GM21360 (cell line): ENCODE results near the gene DUSP23.

ENCODE experiments used
- ATAC-seq: cut with Tn5 transposase; IDR thresholded peaks from one replicate; pipeline ENCODE4 v1.9.1; 2021; ENCODE audit warnings: mild to moderate bottlenecking, moderate library complexity; ENCODE audit not compliant: unreplicated experiment

The DUSP23 gene

DNA sequence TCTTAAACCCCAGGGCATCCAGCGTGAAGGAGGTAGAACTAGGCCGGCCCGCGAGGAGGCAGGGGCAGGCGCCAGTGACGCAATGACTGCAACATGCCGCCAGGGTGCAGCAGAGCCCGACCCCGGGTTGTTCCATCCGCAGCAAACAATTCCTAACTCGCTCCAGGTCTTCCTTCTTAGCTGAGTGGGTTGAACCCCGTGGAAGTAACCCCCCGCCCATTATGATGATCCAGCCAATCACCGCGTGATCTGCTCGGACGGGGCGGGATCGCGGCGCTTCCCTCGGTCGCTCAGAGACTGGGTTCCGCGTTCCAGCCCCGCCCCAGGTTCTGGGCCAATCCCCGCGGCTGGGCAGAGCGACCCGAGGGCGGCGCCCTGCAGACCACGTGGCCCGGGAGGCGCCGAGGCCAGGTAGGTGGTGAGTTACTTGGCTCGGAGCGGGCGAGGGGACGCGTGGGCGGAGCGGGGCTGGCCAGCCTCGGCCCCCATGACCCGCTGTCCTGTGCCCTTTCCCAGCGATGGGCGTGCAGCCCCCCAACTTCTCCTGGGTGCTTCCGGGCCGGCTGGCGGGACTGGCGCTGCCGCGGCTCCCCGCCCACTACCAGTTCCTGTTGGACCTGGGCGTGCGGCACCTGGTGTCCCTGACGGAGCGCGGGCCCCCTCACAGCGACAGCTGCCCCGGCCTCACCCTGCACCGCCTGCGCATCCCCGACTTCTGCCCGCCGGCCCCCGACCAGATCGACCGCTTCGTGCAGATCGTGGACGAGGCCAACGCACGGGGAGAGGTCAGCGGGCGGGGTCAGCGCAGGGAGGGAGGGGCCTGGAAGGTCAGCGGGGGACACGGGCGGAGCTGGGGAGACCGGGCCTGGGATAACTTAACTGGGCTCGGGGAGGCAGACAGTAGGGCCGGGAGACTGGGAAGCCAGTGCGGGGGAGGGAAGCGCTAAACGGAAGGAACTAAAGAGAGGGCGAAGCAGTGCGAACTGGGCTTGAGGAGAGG, at the start of gene DUSP23:
Gene DUSP23, plus strand, starts transcription at position 380 of the 1,000 bp plus-strand sequence. Its CDS starts 139 bp downstream, at position 519.
- peak; percentile 98 for ATAC-seq

DNA sequence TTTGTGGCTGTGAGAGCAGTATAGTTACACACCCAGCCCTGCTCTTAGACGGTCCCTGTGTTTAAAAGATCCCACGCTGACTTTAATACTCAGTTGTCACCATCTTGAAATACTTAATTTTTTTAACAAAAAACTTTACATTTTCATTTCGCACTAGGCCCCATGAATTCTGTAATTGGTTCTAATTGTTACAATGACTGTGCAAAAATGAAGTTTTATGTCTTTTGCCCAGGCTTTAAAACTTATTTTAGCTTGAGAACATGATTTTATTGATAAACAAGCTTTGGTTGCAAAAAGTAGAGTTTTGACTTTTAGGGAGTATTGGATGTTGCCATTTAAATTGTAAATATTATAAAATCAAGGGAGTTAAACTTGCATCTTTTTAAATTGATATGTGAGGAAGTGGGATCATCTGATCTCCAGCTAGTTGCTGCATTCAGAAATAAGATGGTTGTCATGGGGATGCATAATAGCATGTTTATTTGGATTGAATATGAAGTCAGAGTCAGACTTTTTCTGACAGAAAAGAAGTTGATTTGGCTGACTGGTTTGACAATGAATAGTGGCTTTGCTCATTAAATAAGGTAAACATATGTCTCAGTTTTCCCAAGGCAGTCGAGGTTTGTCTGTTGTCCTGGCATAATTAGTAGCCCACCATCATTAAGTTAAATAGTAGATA, 43.4 kb upstream of the DUSP23 start:
- ATAC-seq = no peak

DNA sequence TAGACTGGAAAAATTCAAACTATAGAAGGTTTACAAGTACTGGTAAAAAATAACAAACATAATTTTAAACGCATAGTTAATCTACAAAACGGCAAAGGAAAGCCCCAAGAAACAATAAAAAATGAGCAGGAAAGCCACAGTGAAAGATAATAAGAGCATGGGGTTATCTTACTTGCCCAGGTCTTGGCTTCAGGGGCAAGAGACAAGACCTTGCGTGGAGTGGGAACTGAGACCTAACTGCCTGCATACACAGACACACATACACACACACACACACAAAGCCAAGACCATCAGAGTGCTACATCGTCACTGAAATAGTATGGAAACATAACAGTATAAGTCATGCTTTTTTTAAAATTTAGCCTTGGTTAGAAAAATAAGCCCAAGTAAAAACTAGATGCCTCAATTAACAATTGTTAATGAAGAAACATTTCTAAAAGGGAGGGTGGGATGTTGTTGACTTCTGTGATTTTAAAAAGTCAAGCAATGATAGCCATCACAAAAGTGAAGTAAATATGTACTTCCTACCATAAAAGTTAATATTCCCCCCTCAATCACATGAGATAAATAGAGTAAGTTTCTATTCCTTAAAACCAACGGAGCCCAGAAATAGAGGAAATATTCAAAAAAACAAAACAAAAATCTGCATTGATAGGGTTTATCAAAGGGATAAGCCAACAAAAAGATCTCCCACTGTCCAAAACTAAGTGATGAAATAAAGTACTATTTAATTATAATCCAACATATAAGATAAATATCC, 36.9 kb upstream of the DUSP23 start:
- no peak for ATAC-seq

DNA sequence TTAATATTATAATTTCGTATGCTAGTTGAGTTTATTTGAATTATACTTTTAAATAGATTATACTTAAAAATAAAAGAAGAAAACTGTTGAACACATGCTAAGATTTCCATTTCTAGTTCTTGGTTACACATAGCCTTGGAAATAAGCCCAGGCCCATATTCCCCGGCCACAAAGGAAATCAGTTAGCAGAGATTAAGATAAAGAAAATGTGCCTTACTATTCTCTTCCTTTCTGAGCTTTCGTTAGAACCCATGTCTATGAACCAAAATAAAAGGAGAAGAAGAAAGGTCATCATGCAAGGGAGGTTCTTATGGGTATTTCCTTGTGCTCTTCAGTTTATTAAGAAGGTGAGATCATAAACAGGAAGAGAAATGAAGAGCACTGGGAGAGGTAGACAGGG, 34.1 kb upstream of the DUSP23 start:
- no peak for ATAC-seq

DNA sequence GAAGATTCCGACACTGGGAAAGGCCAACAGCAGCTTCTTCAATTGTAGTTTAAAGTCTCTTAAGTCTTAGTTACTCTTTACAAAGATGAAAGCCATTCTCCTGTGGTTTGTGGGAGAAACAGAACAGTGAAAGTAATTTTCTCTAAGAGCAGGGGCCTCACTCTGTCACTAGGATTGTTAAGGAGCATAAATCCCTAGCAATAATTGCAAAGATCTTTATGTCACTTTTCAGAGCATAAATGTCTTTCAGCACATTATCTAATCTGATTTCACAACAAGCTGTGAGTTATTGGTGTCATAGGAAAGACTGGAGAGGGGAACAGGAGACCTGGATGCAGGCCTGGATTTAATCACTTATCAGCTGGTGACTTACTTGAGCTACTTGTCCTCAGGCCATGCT, 32.4 kb upstream of the DUSP23 start:
- no peak for ATAC-seq

DNA sequence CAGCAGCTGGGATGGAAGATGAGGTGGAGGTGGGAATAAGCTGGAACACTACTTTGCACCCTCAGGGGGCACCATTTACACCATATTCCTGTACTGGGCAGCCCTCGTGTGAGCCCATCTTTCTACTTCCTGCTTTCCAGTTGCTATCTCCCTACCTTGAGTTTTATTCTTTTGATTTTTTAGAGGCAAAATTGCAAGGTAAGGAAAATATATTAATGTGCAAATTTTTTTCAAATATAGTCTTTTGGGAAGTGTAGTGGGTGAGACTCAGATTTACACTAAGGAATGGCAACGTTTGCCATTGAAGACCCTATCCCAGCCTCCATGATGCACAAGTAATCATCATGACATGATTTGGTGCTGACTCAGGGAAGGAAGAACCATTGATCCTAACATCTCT, 31.1 kb upstream of the DUSP23 start:
- no peak for ATAC-seq

DNA sequence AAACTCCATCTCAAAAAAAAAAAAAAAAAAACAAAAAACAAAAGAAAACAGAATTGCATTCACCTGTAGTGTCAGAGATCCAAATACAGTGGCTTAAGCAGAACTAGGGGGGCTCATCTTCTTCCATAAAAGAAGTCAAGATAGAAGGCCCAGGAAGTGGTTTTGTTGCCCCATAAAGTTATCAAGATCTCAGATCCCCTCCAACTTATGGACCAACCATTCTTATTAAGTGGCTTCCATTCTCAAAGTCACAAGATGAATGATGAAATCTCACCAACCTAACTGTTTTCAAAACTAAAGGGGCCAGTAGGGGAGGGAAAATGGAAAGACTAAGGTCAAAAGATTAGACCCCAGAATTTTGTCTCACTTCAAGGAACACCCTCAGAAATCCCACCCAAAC, 30.1 kb upstream of the DUSP23 start:
- ATAC-seq = no peak

DNA sequence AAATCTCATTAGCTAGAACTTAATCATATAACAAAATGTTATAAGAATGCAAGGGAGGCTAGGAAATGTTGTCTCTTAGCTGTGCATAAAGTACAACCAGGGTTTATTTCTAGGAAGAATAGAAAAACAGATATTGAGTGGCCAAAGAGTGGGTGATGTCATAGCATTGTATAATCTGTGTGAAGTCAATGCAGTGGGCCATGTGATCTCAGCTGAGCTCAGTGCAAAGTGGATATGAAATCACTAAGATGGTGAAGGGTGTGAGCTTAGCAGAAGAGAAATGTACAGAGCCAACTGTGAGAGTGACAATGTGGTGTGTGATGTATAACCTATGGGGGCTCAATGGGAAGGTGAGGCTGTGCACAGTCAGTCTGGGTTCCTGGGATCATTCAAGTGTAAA, 29.7 kb upstream of the DUSP23 start:
- no peak for ATAC-seq

DNA sequence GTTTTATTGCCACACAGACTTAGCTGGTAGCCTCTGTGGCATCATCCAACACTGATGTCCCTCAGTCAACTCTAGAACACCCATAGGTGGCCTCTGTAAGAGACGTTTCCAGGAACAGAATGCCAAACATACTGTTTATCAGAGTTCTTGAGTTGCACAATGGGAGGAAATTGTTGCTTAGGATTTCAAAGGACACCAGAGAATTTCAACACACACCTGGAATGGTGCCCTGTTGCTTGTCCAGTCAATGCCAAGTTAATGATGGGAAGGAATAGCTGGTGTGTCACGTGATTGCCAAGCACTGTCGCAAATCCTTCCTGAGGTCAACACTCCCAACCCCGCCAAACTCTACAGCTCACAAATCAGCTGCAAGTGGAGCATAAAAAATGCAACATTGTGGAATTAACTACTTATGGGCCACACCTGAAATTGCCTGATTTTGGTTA, 28.6 kb upstream of the DUSP23 start:
- no peak for ATAC-seq

DNA sequence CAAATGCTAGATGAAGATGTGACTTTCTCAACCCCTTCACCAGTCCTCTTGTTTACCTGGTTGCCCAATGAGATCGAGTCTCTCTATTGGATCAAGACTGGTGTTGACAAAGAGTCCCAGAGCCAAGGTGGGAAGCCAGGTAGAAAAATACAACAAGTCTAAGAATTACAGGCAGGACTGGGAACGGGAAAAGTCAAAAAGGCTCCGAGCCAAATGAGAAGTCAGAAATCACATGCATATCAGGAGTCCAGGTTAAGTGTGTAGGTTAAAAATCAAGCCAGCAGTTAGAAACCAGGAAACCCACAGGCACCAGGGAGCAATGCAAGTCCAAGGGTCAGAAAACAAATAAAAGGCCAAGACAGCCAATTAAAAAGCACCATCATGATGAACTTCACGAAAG, 27.4 kb upstream of the DUSP23 start:
- no peak for ATAC-seq

DNA sequence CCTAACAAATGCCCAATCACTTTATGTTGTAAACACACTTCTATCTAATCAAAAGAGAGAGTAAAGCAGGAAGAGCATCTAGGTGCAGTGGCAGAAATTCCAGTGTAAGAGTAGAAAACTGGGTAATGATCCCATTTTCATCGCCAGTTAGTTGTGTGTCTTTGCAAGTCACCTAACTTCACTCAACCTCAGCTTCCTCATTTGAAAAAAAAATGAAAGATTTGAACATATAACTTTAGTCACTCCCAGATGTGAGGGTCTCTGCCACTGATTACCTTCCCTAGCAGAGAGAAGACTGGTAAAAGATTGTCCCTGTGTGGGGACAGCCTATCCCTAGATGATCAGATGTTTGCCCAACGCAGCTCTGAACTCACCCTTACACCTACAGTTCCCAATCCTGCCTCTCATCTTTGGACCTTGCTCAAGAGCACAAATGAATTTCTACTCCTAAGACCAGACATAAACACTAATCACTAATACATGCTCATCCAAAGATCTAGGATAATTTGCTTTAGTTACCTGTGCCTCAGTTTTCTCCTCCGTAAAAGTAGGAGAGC, 25.2 kb upstream of the DUSP23 start:
- ATAC-seq = no peak

DNA sequence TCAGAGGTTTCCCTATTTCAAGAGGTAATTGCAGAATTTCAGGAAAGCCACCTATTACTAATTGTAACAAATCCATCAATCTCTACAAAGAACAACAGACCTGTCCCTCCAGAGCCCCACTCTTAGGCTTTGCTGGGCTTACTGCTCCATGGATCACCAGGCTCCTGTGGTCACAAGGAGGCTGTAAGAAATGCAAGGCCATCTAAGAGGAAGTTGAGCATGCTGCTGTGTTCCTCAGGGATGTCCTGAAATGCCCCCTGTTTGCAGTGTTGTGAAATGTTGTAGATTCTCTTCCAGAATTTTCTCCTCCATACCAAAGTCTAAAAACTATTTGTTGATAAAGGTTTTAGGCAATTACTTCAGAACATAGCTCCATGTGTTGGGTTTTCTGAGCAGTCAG, 24.4 kb upstream of the DUSP23 start:
- ATAC-seq = no peak

DNA sequence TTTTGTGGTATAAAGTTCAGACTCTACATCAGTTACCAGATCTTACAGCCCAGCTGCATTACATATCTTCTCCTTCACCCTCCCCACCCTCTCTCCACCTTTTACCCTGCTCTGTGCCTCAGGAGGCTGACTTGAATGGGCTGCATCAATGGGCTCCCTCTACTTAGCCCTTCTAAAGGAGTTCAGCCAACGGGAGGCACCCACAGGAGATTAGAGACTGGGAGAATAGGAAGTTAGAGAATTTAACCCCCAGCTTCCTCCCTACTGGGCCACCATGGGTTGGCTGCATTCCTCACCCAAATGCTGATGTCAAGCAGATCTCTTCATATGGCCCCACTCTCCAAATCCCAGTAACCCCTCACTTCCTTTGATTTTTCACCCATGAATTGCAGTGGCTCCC, 17.1 kb upstream of the DUSP23 start:
- ATAC-seq = no peak

DNA sequence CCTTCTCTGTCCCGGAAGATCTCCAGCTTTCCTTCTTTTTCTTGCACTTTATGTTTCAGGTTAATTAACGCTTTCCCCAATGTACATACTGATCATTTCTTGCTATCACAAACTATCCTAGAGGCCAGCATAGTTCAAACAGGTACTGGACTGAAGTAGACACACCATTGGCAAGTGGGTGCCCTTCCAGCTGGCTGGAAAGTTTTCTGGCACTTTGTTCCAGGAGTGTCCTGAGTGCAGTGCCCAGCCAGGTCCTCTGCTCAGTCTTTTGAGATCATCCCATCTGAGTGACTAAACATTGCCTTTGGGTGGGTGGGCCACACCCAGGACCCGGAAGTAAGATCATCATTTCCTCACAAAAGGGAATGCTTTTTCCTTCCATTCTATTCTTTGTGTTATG, 15.0 kb upstream of the DUSP23 start:
- ATAC-seq = no peak

DNA sequence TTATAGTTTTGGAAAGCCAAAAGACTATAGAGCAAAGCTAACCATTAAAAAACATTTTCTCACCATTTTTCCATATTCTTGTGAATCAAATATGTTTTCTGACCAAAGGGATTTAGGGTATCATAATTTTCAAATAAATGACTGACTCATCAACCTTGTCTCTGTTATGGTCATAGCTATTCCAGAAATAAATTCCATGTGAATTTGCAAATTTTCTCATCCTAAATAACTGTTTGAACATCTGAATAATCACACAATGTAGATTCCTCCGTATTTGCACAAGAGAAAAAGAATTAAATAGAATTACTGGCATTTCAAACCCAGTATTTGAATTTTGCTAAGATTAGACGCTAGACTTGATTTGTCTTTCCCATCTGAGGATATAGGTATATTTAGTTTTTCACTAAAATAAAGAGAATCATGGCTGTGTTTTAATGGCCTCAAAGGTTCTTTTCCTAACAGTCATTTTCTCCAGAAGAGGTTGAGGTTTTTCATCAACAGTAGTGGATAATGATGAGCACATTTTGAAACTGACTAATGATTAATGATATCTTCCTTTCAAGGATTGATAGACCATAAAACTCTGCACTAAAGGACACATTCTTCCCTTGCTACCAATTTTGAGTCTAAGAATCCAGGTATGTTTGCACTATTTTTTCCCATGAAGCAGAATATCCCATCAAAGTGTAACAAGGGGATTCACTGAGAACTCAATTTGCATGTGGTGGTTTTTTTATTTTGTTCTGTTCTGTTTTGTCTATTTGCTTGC, 9.5 kb upstream of the DUSP23 start:
- no peak for ATAC-seq

DNA sequence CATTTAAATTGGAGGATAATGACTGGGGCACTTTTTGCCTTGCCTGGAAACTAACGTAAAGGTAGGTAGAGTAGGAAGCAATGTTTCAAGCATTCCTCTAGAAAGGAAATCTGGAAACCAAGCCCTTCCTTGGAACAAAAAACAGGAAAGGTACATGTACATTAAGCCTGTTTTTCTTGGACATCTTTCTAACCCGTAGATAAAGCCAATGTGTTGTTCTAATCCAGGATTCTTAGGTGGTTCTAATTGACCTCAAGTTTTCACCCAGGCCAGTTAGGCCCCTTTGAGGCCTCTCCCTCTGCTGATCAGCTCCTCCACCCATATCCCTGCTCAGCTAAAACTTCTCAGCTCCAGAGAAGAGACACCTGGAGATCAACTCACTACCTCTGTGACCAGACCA, 6.3 kb upstream of the DUSP23 start:
- ATAC-seq = no peak

DNA sequence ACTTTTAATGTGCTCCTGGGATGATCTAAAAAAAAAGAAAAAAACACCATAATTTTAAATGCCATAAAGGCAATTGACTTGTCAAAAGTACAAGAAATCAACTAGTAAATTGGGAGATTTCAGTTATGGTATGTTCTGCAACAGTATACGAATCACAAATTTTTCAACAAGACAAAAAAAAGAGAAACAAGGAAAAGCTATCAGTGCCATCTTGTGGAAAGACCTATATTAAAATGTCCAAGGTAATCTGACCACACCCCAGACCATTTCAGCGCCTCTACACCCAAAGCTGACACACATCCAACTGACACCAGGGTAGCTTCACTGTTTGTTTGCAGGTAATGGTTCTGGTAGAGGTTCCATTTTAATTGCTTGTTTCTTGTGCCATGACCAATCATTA, 5.0 kb upstream of the DUSP23 start:
- no peak for ATAC-seq

DNA sequence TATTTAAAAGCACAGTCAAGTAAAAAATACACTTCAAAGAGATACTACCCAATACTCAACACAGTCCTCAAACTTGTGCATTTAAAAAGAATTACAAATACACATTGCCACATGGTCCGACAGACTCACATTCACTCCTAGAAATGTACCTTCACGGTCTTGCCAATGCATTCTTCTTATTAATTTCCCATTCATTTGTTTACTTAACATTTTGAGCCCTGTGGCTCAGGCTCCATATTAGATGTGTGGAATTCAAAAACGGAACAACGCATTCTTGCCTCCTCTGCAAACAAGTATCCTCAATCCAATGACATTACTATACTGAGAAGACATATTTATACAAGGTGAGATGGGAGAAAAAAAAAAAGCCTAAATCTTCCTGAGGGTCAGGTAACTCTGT, 2.5 kb upstream of the DUSP23 start:
- no peak for ATAC-seq

DNA sequence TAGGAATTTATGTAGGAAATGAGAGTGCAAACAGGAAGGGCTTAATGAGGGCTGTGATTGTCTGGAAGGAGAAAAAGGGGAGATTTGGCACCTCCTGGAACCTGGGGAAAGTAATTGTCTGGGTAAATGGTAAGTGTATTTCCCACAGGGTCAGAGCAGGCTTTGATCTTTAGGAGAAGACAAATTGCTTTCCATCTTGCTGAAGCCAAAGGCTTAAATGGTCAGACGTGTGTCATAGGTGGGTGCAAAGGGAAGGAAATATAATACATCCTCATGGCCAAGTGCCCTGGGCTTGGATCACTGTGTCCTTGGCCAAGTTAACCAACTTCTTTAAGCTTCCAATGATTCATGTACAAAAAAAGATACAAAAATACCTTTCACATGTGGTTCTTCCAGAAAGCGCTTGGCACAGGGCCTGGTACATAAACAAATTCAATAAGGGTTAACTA, 1.3 kb upstream of the DUSP23 start:
- ATAC-seq = no peak

DNA sequence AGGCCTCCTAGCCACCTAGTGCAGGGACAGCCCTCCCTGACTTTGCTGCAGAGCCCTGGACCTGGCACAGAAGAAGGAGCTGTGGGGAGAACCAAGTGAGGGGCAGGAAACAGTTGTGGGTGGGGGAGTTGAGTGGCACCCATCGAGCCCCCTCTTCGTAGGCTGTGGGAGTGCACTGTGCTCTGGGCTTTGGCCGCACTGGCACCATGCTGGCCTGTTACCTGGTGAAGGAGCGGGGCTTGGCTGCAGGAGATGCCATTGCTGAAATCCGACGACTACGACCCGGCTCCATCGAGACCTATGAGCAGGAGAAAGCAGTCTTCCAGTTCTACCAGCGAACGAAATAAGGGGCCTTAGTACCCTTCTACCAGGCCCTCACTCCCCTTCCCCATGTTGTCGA, 1.2 kb downstream of the DUSP23 start:
- no peak for ATAC-seq
